GM12891 (cell line): Measurements from ENCODE around the gene CAMK1G.

Experiments used
- PAX5 ChIP-seq: IDR thresholded peaks from 2 replicates; pipeline ENCODE4 v1.6.1; 2011; ENCODE audit warnings: low read length, moderate library complexity, mild to moderate bottlenecking; ENCODE audit not compliant: insufficient read depth, severe bottlenecking
- POLR2A ChIP-seq: IDR thresholded peaks from 2 replicates; pipeline ENCODE4 v1.6.1; 2011; ENCODE audit warnings: low read depth, low read length, control low read depth
- POLR2AphosphoS5 ChIP-seq: IDR thresholded peaks from 2 replicates; pipeline ENCODE4 v1.6.1; 2011; ENCODE audit warnings: low read depth, low read length, control low read depth
- SPI1 ChIP-seq: IDR thresholded peaks from 2 replicates; pipeline ENCODE4 v1.6.1; 2011; ENCODE audit warnings: low read depth, low read length, control low read depth
- TAF1 ChIP-seq: IDR thresholded peaks from 2 replicates; pipeline ENCODE4 v1.6.1; 2011; ENCODE audit warnings: low read depth, low read length, control low read depth

DNA sequence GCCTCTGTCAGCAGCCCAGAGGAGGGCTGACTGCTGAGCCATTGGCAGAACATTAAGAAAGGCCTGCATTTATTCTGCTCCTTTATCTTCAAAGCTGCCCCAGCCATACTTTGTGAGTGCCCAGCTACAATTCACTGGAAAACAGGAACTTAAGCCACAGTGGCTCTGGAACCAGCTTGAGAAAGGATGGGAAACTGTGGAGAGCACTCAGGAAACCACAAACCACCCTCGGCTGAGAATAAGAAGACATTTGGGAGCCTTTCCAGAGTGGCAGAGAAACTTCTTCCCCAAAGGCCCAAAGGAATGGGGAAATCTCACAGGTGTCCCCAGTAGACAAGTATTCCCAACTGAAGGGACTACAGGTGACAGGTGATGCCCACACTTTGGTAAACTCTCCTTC, 66.9 kb downstream of the CAMK1G start:
- TF ChIP-seq POLR2A (no peak), TAF1 (no peak), SPI1 (no peak), POLR2AphosphoS5 (no peak), PAX5 (no peak)
